GM15510 (cell line): Measurements from ENCODE around the gene CDK5RAP3.
A peak's percentile ranks its signal among the peaks of the same experiment; 100 is the strongest.

Source experiments
- POLR2A ChIP-seq: IDR thresholded peaks from 3 replicates; pipeline ENCODE4 v1.6.1; 2011; ENCODE audit warnings: borderline replicate concordance; ENCODE audit not compliant: insufficient read length; ENCODE audit errors: extremely low read depth

The CDK5RAP3 gene, protein sequence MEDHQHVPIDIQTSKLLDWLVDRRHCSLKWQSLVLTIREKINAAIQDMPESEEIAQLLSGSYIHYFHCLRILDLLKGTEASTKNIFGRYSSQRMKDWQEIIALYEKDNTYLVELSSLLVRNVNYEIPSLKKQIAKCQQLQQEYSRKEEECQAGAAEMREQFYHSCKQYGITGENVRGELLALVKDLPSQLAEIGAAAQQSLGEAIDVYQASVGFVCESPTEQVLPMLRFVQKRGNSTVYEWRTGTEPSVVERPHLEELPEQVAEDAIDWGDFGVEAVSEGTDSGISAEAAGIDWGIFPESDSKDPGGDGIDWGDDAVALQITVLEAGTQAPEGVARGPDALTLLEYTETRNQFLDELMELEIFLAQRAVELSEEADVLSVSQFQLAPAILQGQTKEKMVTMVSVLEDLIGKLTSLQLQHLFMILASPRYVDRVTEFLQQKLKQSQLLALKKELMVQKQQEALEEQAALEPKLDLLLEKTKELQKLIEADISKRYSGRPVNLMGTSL

DNA sequence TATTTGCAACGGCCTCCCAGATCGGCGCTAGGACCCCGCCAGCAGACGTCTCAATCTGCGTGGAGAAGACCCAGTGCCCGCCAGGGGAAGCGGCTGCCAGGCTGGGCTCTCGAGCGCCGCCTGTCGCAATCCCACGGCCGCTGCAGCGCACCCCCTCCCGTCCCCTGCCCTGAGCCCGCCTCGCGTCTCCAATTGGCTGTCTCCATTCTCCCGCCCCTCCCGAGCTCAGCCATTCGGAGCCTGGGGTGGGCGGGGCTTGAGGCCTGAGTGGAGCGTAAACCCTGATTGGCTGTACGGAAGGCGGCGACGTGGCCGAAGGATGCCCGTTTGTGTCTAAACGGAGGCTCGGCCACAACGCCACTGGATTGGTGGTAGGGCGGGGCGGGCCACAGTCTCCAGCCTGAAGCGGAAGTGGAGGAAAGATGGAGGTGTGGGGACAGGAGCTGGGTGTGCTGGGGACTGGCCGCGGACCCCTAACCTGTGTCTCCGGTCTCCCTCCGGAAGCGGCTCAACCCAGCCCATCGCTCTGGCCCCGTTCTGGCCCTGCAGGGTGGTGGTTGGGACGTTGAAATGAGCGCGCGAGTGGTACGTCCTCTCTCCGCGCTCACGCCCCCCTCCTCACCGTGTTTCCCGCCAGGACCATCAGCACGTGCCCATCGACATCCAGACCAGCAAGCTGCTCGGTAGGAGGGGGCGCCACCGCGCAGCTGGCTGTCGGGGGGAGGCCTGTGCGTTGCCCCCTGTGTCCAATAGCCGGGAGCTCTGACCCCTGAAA is at the start of gene CDK5RAP3:
Gene CDK5RAP3 (plus strand): TSS at position 389 of the 775 bp plus-strand sequence. CDS start 34 bp downstream, at position 423.
- peak; percentile 84 for TF ChIP-seq POLR2A

DNA sequence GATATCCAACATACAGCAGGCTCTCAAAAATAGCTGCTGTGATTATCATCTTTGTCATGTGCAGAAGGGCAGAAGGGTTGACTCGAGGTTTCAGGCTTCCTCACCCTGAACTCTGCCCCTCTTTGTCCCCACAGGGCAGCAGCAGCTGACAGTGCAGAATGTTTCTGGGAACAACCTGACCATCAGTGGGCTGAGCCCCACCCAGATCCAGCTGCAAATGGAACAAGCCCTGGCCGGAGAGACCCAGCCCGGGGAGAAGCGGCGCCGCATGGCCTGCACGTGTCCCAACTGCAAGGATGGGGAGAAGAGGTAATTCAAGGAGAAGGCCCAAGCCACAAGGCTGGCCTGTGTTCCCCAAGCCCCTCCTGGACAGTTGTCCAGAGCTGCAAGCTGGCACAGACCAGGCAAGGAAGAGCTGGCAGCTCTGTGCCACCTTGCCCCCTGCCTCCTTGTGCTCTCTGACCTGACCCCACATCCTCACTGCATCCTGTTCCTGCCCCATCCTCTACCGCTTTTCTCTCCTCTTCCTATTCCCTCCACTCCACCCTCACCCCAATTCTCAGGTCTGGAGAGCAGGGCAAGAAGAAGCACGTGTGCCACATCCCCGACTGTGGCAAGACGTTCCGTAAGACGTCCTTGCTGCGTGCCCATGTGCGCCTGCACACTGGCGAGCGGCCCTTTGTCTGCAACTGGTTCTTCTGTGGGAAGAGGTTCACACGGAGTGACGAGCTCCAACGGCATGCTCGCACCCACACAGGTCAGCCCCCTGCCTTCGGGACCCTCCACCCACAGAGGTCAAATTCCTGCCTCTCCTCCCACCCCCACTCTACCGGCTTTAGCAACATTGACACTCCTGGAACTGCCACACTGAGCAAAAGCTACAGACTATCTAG is 45.9 kb upstream of the CDK5RAP3 start:
- TF ChIP-seq POLR2A, result no peak

DNA sequence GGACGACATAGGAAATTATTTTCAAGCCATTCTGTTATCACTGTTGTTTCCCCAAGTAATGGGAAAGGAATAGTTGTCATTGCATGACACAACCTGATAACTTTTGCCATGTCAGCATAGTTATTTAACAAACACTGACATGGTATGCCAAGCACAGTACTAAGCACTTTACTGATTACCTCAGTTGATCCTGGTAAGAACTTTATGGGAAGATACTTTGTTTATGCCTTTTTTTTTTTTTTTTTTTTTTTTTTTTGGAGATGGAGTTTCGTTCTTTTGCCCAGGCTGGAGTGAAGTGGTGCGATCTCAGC is 45.3 kb upstream of the CDK5RAP3 start:
- TF ChIP-seq POLR2A, result no peak

DNA sequence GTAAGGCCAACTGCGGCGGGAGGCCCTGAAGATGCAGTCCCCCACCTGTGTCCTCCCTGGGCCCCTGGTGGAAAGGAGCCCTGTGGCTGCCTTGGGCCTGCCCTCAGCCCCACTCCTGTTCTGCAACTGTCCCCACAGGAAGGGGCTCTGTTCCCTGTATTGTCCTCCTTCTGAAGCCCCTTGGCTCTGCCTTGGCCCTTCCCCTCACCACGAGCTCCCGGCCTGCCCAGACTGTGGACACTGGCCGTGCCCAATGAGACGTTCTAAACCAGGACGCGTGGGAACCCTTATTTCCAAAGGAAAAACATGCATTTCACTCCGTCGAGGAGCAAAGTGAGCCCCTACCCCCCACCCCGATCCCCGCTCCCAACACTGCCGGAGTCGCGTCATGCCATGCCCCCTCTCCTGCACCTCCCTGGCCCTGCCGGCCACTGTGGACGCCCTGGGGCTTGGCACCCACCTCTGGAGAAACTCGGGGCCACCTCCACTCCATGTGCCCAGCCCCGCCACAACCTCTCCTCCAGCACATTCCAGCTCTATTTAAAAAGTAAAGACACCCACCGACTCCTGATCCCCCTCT is 43.0 kb upstream of the CDK5RAP3 start:
- TF ChIP-seq POLR2A, result no peak

DNA sequence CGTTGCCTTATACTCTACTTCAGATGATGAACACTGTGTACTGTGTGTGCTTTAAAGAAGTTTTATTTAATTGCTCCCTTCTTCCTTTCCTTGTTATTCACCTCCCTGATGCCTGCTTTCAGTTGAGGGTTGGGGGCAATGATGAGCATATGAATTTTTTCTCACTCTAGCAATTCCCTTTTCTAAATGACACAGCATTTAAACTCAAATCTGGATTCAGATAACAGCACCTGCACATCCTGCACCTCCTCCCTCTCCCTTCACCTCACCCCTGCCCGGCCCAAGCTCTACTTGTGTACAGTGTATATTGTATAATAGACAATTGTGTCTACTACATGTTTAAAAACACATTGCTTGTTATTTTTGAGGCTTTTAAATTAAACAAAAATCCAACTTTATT is 42.5 kb upstream of the CDK5RAP3 start:
- TF ChIP-seq POLR2A, result no peak

DNA sequence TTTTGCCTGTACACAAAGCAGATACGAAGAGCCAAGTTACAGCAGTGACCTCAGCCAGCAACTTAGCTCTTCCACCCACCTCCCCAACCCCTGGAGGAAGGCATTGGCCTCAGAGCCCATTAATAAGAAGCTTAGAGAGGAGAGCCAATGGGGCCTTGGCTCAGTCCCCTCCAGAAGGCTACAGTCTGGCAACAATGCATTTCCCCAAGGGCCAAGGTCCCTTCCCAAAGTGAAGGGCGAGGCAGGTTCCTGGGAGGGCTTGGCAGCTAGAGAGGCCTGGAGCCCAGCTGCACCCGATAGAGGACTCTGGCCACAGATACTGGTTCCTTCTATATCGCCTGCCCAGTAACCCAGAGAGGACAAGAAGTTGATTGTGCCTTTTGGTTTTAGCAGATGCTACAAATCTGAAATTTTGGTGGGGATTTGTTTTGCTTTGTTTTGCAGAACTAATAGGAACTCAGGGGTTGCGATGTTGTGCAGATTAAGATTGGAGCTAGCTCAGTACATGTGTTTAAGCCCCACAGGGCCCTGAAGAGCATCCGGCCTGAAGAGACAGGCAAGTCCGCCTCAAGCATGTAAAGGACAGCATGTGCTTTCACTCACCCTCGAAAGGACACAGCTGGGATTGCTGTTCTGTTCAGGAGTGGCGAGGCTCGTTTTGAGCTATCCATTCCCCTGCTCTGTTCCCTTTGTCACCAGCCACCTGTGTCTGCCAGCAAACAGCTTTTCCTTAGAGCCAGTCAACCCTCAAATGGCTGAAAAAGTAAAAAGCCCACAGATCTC is 41.5 kb upstream of the CDK5RAP3 start:
- TF ChIP-seq POLR2A, result no peak

DNA sequence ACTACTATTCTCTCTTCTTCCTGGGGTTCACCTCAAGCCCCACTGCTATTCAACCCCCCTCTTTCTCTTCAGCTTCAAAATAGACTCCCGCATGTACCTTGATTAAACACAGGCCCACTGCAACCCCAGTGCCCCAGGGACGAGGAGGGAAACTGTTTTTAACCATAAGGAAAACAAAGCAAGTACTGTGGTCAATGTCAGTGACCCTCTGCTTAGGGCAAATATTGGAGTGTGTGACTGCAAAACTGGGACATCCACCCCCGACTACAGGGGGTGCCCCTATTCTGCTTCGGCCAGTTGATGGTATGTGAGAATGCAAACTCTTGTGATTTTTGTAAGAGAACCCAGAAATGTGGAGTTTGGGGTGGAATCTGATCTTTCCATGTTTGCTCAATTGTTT is 39.1 kb upstream of the CDK5RAP3 start:
- TF ChIP-seq POLR2A, result no peak

DNA sequence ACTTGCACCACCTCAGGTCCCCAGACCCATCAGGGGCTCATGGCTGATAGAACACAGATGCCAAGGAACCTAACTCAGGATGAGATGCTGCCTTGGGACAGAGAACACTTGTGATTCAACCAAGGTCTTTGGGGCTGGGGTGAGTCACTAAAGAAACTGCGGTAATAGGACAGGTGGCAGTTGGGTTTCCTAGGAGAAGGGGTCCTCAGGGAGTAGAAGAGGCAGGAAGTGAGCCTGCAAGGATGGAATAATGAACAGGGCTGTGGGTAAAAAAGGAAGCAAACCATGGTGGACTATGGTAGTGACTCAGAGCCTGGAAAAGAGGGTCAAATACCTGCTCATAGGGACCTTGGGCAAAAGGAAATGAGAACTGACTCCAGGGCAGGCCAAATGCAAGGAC is 36.1 kb upstream of the CDK5RAP3 start:
- TF ChIP-seq POLR2A, result no peak

DNA sequence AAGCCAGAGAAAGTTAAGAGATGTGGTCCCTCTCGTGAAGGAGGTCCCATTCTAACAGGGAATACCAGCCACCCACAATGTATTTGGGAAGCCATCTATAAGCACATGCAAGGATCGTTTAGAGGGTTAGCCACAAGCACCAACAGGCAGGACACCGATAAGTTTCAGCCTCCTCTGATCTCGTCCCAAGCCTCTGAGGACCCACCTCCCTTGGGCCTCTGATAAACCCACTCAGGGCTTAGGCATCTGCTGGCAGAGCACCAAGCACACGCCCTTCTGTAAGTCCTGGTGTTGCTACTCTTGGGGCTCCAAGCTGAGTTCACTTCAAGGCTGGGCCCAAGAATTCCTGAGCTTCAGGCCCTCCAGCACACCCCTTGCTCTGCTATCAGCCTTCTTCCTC is 35.0 kb upstream of the CDK5RAP3 start:
- no peak for TF ChIP-seq POLR2A

DNA sequence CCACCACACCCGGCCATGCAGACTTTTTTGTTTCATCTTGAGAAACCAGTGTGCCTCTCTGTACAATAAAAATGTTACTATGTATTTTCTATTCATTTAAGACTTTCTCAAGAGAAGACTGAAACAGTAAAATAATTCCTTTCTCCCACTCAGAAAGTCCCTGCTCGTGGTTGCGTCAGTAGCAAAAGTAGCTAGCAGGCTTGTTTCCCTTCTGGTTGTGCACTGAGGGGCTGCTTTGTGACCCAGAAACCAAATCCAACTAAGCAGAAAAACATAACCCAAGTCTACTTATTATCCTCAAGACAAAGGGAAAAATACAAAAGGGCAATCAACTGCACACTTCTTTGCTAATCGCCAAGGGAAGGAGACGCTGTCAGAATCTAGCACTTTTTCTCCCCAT is 33.0 kb upstream of the CDK5RAP3 start:
- TF ChIP-seq POLR2A, result no peak

DNA sequence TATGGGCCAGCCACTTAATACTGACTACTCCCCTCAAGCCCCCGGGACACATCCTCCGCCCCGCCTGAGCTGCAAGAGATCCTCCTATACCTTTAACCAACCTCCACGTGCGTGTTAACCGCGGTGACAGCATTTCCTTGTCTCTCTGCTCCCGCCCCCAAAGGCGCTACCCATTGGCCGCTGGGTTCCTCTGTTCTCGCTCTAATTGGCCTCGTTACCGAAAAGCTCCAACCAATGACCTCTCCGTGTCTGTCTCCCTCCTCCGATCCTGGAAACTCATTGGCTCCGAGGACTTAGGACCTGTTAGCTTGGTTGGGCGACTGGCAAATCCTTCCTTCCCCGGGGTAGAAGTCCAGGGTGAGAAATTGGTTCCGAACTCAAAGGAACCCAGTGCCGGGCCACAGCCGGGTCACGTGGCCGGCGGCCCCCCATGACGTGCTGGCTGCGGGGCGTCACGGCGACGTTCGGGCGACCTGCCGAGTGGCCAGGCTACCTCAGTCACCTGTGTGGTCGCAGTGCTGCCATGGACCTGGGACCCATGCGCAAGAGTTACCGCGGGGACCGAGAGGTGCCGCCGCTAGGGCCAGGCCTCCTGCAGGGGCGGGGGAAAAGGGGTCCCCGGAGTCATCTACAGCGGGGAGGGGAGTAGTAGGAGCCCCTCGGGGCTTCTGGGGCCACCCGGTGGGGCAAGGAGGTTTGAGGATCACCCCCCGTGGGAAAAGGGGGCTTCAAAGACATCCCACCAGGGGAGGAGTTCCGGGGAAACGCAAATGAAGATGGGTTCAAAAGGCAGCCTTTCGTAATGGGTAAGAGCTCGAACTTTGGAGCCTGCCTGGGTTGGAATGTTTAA is 29.4 kb upstream of the CDK5RAP3 start, which contains the start of gene PNPO:
Gene PNPO (plus strand): TSS at position 326 of the 850 bp plus-strand sequence. CDS start 105 bp downstream, at position 431.
- peak; percentile 67 for TF ChIP-seq POLR2A

DNA sequence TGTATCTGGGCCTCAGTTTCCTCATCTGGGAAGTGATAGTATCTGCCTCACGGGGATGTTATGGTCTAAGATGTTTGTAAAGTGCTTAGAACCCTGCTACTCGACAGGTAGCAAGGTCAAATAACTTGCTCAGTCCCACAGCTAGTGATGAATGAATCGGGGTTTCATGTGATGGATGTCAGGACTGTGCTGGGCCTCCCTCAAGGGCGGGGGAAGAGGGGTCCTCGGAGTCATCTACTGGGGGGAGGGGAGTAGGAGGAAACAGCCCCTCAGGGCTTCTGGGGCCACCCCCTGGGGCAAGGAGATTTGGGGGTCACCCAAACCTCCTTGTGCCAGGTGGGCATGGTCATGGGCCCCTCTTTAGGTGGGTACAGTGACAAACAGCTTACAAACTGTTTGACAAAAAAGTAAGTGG is 28.8 kb upstream of the CDK5RAP3 start:
- TF ChIP-seq POLR2A, result no peak

DNA sequence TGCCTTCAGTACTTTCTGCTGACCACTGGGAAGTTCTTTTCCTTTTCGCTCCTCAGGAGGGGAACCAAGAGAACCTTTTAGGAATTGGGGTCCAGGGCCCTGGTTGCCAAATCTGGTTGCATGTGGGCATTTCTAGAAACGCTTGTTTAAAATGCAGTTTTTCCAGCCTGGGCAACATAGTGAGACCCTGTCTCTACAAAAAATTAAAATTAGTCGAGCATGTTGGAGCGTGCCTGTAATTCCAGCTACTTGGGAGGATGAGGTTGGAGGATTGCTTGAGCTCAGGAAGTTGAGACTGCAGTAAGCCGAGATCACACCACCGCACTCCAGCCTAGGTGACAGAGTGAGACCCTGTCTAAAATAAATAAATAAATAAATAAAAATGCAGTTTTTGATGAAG is 28.3 kb upstream of the CDK5RAP3 start:
- no peak for TF ChIP-seq POLR2A
